GM23338 (cell line): ENCODE data around the gene BDH1. TPM values are rescaled to one million over a fixed set of nuclear protein-coding genes. Genes with fewer than 3 reads are reported as not detected.

ENCODE experiments used
- ATAC-seq: fragments of 200-7000 bp; cut with Tn5 transposase; 3 replicates; pipeline ENCODE4 v1.9.1; 2020
- DNase-seq: peaks from one replicate; pipeline ENCODE4 v3.0.0-alpha.2; 2015; ENCODE audit warnings: low spot score
- H2AFZ ChIP-seq: fragments of 200-600 bp; sonication (generic); 2 replicates; pipeline ENCODE4 v1.8.0; 2016; ENCODE audit warnings: antibody characterized with exemption, mild to moderate bottlenecking, moderate library complexity
- H3F3A ChIP-seq: fragments of 200-600 bp; sonication (generic); replicated peaks from 2 replicates; pipeline ENCODE4 v1.8.0; 2017; ENCODE audit warnings: antibody characterized with exemption, mixed run types, low read depth
- H3K27ac ChIP-seq: fragments of 200-600 bp; sonication (generic); 2 replicates; pipeline ENCODE4 v1.6.1; 2016; ENCODE audit warnings: low read depth
- H3K27me3 ChIP-seq: fragments of 200-600 bp; sonication (generic); 2 replicates; pipeline ENCODE4 v1.8.0; 2016; ENCODE audit warnings: mild to moderate bottlenecking, mixed run types, moderate library complexity; ENCODE audit not compliant: insufficient read depth
- H3K36me3 ChIP-seq: fragments of 200-600 bp; sonication (generic); 2 replicates; pipeline ENCODE4 v1.8.0; 2016; ENCODE audit warnings: mild to moderate bottlenecking; ENCODE audit not compliant: insufficient read depth
- H3K4me1 ChIP-seq: fragments of 200-600 bp; sonication (generic); 2 replicates; pipeline ENCODE4 v1.8.0; 2016; ENCODE audit warnings: mild to moderate bottlenecking, moderate library complexity; ENCODE audit not compliant: insufficient read depth
- H3K4me2 ChIP-seq: fragments of 200-600 bp; sonication (generic); 2 replicates; pipeline ENCODE4 v1.7.1; 2017; ENCODE audit warnings: mixed run types
- H3K4me3 ChIP-seq: fragments of 200-600 bp; sonication (generic); 2 replicates; pipeline ENCODE4 v1.6.1; 2016; ENCODE audit warnings: mixed run types
- H3K79me2 ChIP-seq: fragments of 200-600 bp; sonication (generic); replicated peaks from 2 replicates; pipeline ENCODE4 v1.8.0; 2017; ENCODE audit warnings: mild to moderate bottlenecking; ENCODE audit not compliant: insufficient read depth
- H3K9me2 ChIP-seq: fragments of 200-600 bp; sonication (generic); 2 replicates; pipeline ENCODE4 v1.8.0; 2017; ENCODE audit not compliant: insufficient read depth
- H4K20me1 ChIP-seq: fragments of 200-600 bp; sonication (generic); replicated peaks from 2 replicates; pipeline ENCODE4 v1.8.0; 2017; ENCODE audit warnings: mild to moderate bottlenecking; ENCODE audit not compliant: insufficient read depth
- H3K27ac Mint-ChIP-seq: 2 replicates; pipeline ENCODE4 v1.8.0; 2020; ENCODE audit warnings: inconsistent platforms, mild to moderate bottlenecking, moderate library complexity, mixed read lengths
- H3K27me3 Mint-ChIP-seq: 3 replicates; pipeline ENCODE4 v1.8.0; 2022; ENCODE audit warnings: low read depth, mild to moderate bottlenecking, moderate library complexity, mixed read lengths, inconsistent platforms; ENCODE audit not compliant: insufficient read depth, poor library complexity
- H3K36me3 Mint-ChIP-seq: 3 replicates; pipeline ENCODE4 v1.8.0; 2021; ENCODE audit warnings: low read depth, mild to moderate bottlenecking, inconsistent platforms, moderate library complexity, mixed read lengths
- H3K4me1 Mint-ChIP-seq: 3 replicates; pipeline ENCODE4 v1.8.0; 2020; ENCODE audit warnings: mild to moderate bottlenecking, inconsistent platforms, mixed read lengths
- H3K4me3 Mint-ChIP-seq: 3 replicates; pipeline ENCODE4 v1.8.0; 2021; ENCODE audit warnings: moderate library complexity, mild to moderate bottlenecking, inconsistent platforms, mixed read lengths
- H3K9me3 Mint-ChIP-seq: 3 replicates; pipeline ENCODE4 v1.8.0; 2020; ENCODE audit warnings: moderate library complexity, mild to moderate bottlenecking, inconsistent platforms, mixed read lengths
- CREB1 ChIP-seq: fragments of 250-450 bp; sonication (Bioruptor Pico); IDR thresholded peaks from 2 replicates; pipeline ENCODE4 v1.5.0; 2020; ENCODE audit warnings: low read depth, mild to moderate bottlenecking, moderate library complexity
- EZH2 ChIP-seq: fragments of 200-600 bp; sonication (generic); IDR thresholded peaks from one replicate; pipeline ENCODE4 v1.8.0; 2017; ENCODE audit warnings: antibody characterized with exemption, mild to moderate bottlenecking, low read depth; ENCODE audit not compliant: unreplicated experiment
- EZH2phosphoT487 ChIP-seq: fragments of 200-600 bp; sonication (generic); IDR thresholded peaks from one replicate; pipeline ENCODE4 v1.8.1; 2018; ENCODE audit warnings: antibody characterized with exemption; ENCODE audit not compliant: unreplicated experiment
- JUNB ChIP-seq: IDR thresholded peaks from one replicate; pipeline ENCODE4 v1.6.1; 2016; ENCODE audit warnings: antibody characterized with exemption; ENCODE audit not compliant: unreplicated experiment
- NANOG ChIP-seq: IDR thresholded peaks from 2 replicates; pipeline ENCODE4 v1.6.1; 2016; ENCODE audit warnings: antibody characterized with exemption, borderline replicate concordance
- POLR2AphosphoS5 ChIP-seq: IDR thresholded peaks from 2 replicates; pipeline ENCODE4 v1.6.1; 2016; ENCODE audit warnings: antibody characterized with exemption, low read depth
- STAT1 ChIP-seq: IDR thresholded peaks from one replicate; pipeline ENCODE4 v1.6.1; 2016; ENCODE audit warnings: antibody characterized with exemption; ENCODE audit not compliant: unreplicated experiment
- ZNF114 ChIP-seq: fragments of 250-450 bp; sonication (Bioruptor Pico); IDR thresholded peaks from 2 replicates; pipeline ENCODE4 v1.5.0; 2020; ENCODE audit warnings: mild to moderate bottlenecking, moderate library complexity
- ZNF331 ChIP-seq: fragments of 250-450 bp; sonication (Bioruptor Pico); IDR thresholded peaks from 2 replicates; pipeline ENCODE4 v1.5.0; 2020; ENCODE audit warnings: low read depth, mild to moderate bottlenecking, moderate library complexity
- polyA plus RNA-seq: library from polyadenylated mRNA; unstranded; fragments of >200 nt; fragmentation: Nextera tagmentation; extraction: Ambion mirVana; gene quantifications from 2 replicates; pipeline ENCODE4 v1.2.1, GENCODE V29; 2016
- total RNA-seq: library from RNA; depleted of rRNA; stranded (reverse); fragments of >200 nt; shearing (Covaris generic); gene quantifications from 2 replicates; pipeline ENCODE4 v1.2.3, GENCODE V29; 2014
- TF ChIP-seq, protein P1 (sequence below): IDR thresholded peaks from 2 replicates; pipeline ENCODE4 v1.6.1; 2016; ENCODE audit warnings: antibody characterized with exemption
- TF ChIP-seq, protein P2 (sequence below): IDR thresholded peaks from one replicate; pipeline ENCODE4 v1.6.1; 2018; ENCODE audit warnings: antibody characterized with exemption; ENCODE audit not compliant: unreplicated experiment
- TF ChIP-seq, protein P3 (sequence below): fragments of 250-450 bp; sonication (Bioruptor Pico); IDR thresholded peaks from 2 replicates; pipeline ENCODE4 v1.5.0; 2020; ENCODE audit warnings: mild to moderate bottlenecking, moderate library complexity
- TF ChIP-seq, protein P4 (sequence below), 2 experiments: fragments of 200-600 bp in 1 of 2; sonication (generic) in 1 of 2; conservative IDR thresholded peaks; 2 replicates each; pipeline versions ENCODE4 v1.5.1 to v1.6.1; 2016 to 2017; ENCODE audit warnings: antibody characterized with exemption in 2 of 2, low read depth in 2 of 2, mild to moderate bottlenecking in 2 of 2, moderate library complexity in 1 of 2

BDH1 gene
- total and polyA plus RNA-seq, 2 experiments from 2014 or later: 18.1 to 19.3 TPM

DNA sequence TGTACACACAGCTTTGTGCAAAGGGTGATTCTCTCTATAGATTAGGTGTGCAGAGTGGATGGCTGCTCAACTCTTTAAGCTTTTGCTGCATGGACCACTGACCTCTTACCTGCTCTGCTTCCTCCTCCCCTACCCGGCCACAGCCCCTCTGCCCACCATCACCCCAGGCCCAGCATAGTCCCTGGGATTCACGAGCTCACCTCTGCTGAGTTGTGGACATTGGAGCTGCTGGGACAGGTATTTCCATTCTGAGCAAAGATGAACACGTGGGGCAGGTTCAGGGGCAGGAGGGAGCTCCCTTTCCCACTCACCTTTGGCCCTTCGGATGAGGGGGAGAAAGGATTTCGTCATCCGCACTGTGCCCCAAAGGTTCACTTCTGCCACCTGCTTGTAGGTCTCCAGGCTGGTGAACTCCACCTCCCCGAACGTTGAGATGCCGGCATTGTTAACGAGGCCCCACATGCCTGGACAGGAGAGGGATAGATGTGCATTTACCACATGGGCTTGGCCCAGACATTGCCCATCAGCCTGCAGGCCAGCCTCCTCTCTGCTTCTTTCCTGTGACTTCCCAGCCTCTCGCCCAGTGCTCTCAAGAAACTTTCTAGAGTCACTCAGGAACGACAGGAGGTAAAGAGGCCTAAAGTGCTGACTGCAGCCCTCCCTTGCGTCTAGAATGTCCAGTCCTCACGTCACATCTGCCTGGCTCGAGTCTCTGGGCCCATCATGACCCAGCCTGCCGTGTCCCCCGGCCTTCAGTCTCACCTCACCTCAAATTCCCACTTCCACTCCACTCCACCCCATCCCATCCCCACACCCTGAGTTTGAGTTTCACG, 41.6 kb downstream of the BDH1 start:
- no peaks in the 10 kb centered on the region for H4K20me1 ChIP-seq
- H3K4me2 ChIP-seq: no peak overlapping the region
- no peaks in the 10 kb centered on the region for H3K36me3 ChIP-seq
- Mint-ChIP-seq H3K27me3 (peaks cover 10% of the 10 kb centered on the region), H3K9me3 (peaks cover 6% of the 10 kb centered on the region), H3K4me3 (no peak overlapping the region), H3K27ac (peak overlapping the region; percentile 52; the same call in 1 of the 2 replicates), H3K36me3 (peaks cover 35% of the 10 kb centered on the region), H3K4me1 (peaks cover 41% of the 10 kb centered on the region)
- TF ChIP-seq, protein P1, sequence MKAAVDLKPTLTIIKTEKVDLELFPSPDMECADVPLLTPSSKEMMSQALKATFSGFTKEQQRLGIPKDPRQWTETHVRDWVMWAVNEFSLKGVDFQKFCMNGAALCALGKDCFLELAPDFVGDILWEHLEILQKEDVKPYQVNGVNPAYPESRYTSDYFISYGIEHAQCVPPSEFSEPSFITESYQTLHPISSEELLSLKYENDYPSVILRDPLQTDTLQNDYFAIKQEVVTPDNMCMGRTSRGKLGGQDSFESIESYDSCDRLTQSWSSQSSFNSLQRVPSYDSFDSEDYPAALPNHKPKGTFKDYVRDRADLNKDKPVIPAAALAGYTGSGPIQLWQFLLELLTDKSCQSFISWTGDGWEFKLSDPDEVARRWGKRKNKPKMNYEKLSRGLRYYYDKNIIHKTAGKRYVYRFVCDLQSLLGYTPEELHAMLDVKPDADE: no peak
- TF ChIP-seq ZNF331 (CRISPR knock-in tag): no peak
- no peak for TF ChIP-seq NANOG
- no peak for TF ChIP-seq POLR2AphosphoS5
- TF ChIP-seq, protein P2, sequence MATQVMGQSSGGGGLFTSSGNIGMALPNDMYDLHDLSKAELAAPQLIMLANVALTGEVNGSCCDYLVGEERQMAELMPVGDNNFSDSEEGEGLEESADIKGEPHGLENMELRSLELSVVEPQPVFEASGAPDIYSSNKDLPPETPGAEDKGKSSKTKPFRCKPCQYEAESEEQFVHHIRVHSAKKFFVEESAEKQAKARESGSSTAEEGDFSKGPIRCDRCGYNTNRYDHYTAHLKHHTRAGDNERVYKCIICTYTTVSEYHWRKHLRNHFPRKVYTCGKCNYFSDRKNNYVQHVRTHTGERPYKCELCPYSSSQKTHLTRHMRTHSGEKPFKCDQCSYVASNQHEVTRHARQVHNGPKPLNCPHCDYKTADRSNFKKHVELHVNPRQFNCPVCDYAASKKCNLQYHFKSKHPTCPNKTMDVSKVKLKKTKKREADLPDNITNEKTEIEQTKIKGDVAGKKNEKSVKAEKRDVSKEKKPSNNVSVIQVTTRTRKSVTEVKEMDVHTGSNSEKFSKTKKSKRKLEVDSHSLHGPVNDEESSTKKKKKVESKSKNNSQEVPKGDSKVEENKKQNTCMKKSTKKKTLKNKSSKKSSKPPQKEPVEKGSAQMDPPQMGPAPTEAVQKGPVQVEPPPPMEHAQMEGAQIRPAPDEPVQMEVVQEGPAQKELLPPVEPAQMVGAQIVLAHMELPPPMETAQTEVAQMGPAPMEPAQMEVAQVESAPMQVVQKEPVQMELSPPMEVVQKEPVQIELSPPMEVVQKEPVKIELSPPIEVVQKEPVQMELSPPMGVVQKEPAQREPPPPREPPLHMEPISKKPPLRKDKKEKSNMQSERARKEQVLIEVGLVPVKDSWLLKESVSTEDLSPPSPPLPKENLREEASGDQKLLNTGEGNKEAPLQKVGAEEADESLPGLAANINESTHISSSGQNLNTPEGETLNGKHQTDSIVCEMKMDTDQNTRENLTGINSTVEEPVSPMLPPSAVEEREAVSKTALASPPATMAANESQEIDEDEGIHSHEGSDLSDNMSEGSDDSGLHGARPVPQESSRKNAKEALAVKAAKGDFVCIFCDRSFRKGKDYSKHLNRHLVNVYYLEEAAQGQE: no peak
- TF ChIP-seq EZH2: no peak
- no peak for TF ChIP-seq STAT1
- no peak for TF ChIP-seq ZNF114
- TF ChIP-seq, protein P3, sequence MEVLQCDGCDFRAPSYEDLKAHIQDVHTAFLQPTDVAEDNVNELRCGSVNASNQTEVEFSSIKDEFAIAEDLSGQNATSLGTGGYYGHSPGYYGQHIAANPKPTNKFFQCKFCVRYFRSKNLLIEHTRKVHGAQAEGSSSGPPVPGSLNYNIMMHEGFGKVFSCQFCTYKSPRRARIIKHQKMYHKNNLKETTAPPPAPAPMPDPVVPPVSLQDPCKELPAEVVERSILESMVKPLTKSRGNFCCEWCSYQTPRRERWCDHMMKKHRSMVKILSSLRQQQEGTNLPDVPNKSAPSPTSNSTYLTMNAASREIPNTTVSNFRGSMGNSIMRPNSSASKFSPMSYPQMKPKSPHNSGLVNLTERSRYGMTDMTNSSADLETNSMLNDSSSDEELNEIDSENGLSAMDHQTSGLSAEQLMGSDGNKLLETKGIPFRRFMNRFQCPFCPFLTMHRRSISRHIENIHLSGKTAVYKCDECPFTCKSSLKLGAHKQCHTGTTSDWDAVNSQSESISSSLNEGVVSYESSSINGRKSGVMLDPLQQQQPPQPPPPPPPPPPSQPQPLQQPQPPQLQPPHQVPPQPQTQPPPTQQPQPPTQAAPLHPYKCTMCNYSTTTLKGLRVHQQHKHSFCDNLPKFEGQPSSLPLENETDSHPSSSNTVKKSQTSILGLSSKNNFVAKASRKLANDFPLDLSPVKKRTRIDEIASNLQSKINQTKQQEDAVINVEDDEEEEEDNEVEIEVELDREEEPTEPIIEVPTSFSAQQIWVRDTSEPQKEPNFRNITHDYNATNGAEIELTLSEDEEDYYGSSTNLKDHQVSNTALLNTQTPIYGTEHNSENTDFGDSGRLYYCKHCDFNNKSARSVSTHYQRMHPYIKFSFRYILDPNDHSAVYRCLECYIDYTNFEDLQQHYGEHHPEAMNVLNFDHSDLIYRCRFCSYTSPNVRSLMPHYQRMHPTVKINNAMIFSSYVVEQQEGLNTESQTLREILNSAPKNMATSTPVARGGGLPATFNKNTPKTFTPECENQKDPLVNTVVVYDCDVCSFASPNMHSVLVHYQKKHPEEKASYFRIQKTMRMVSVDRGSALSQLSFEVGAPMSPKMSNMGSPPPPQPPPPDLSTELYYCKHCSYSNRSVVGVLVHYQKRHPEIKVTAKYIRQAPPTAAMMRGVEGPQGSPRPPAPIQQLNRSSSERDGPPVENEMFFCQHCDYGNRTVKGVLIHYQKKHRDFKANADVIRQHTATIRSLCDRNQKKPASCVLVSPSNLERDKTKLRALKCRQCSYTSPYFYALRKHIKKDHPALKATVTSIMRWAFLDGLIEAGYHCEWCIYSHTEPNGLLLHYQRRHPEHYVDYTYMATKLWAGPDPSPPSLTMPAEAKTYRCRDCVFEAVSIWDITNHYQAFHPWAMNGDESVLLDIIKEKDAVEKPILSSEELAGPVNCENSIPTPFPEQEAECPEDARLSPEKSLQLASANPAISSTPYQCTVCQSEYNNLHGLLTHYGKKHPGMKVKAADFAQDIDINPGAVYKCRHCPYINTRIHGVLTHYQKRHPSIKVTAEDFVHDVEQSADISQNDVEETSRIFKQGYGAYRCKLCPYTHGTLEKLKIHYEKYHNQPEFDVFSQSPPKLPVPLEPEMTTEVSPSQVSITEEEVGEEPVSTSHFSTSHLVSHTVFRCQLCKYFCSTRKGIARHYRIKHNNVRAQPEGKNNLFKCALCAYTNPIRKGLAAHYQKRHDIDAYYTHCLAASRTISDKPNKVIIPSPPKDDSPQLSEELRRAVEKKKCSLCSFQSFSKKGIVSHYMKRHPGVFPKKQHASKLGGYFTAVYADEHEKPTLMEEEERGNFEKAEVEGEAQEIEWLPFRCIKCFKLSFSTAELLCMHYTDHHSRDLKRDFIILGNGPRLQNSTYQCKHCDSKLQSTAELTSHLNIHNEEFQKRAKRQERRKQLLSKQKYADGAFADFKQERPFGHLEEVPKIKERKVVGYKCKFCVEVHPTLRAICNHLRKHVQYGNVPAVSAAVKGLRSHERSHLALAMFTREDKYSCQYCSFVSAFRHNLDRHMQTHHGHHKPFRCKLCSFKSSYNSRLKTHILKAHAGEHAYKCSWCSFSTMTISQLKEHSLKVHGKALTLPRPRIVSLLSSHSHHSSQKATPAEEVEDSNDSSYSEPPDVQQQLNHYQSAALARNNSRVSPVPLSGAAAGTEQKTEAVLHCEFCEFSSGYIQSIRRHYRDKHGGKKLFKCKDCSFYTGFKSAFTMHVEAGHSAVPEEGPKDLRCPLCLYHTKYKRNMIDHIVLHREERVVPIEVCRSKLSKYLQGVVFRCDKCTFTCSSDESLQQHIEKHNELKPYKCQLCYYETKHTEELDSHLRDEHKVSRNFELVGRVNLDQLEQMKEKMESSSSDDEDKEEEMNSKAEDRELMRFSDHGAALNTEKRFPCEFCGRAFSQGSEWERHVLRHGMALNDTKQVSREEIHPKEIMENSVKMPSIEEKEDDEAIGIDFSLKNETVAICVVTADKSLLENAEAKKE (CRISPR knock-in tag): no peak
- no peak for TF ChIP-seq EZH2phosphoT487
- TF ChIP-seq, protein P4, sequence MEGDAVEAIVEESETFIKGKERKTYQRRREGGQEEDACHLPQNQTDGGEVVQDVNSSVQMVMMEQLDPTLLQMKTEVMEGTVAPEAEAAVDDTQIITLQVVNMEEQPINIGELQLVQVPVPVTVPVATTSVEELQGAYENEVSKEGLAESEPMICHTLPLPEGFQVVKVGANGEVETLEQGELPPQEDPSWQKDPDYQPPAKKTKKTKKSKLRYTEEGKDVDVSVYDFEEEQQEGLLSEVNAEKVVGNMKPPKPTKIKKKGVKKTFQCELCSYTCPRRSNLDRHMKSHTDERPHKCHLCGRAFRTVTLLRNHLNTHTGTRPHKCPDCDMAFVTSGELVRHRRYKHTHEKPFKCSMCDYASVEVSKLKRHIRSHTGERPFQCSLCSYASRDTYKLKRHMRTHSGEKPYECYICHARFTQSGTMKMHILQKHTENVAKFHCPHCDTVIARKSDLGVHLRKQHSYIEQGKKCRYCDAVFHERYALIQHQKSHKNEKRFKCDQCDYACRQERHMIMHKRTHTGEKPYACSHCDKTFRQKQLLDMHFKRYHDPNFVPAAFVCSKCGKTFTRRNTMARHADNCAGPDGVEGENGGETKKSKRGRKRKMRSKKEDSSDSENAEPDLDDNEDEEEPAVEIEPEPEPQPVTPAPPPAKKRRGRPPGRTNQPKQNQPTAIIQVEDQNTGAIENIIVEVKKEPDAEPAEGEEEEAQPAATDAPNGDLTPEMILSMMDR (conservative IDR thresholded peaks at IDR 0.05; ENCODE audit: low read depth in 2 of 2): no peak
- TF ChIP-seq JUNB: no peak
- TF ChIP-seq CREB1 (CRISPR knock-in tag): no peak
- H3K9me2 ChIP-seq: no peaks in the 10 kb centered on the region
- H3K27ac ChIP-seq: no peak overlapping the region
- no peak overlapping the region for H2AFZ ChIP-seq
- 0 out of 2 replicates have a peak, but pooled peaks cover under 1% of the 10 kb centered on the region for H3K27me3 ChIP-seq
- ATAC-seq: no peak
- H3F3A ChIP-seq: peaks cover 5% of the 10 kb centered on the region; the same call in 1 of the 2 replicates
- DNase-seq: no peak
- H3K79me2 ChIP-seq: no peaks in the 10 kb centered on the region
- no peak overlapping the region for H3K4me3 ChIP-seq
- 0 out of 2 replicates have a peak, but pooled peaks cover 6% of the 10 kb centered on the region for H3K4me1 ChIP-seq
